GM12872 (cell line): ENCODE data around the gene NHS.

ENCODE experiments used
- TF ChIP-seq, protein P1 (sequence below): IDR thresholded peaks from 3 replicates; pipeline ENCODE4 v1.5.1; 2011; ENCODE audit warnings: low read depth, mild to moderate bottlenecking, low read length, moderate library complexity; ENCODE audit not compliant: insufficient read depth

Gene NHS

GRCh38 chrX:17519358-17519757 is 144.4 kb downstream of the NHS start:
- TF ChIP-seq, protein P1, sequence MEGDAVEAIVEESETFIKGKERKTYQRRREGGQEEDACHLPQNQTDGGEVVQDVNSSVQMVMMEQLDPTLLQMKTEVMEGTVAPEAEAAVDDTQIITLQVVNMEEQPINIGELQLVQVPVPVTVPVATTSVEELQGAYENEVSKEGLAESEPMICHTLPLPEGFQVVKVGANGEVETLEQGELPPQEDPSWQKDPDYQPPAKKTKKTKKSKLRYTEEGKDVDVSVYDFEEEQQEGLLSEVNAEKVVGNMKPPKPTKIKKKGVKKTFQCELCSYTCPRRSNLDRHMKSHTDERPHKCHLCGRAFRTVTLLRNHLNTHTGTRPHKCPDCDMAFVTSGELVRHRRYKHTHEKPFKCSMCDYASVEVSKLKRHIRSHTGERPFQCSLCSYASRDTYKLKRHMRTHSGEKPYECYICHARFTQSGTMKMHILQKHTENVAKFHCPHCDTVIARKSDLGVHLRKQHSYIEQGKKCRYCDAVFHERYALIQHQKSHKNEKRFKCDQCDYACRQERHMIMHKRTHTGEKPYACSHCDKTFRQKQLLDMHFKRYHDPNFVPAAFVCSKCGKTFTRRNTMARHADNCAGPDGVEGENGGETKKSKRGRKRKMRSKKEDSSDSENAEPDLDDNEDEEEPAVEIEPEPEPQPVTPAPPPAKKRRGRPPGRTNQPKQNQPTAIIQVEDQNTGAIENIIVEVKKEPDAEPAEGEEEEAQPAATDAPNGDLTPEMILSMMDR = no peak

GRCh38 chrX:17520016-17520615 is 145.1 kb downstream of the NHS start:
- TF ChIP-seq, protein P1 = no peak

DNA sequence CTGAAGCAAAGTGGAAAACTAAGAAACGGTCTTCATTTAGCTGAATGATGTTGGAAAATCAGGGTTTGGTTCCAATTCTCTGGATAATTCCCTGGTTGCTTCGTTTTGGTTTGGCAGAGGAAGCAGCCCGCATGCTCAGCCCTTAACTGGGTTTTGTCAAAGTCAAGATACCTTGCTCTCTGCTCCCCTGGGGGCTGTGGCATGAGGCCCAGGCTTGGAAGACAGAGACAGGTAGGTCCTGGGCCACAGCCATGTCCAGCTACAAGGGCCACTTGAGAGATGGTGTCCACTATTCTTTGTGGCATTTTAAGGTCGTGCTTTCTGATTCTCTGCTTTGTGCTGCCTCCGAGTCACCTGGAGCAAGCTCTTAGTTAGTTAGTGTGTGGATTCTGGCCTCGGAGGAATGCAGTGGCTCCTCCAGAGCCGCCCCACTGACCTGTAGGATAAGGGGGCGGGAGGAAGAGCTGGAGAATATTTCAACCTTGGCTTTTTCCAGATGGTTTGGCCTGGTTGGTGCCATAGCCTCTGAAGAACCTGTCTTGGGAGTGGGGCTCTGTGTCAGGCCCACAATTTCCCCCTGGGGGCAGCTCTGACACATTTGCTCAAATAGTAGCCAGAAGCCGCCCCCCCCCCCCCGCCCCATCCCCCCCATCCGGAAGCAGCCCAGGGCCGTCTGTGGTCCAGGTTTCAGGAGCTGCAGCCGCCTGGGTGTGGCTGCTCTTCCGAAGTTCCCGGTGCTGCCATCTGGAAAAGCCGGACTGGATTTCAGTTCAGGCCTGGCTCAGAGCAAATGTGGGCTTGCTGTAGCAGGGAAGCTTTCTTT is 147.1 kb downstream of the NHS start:
- TF ChIP-seq, protein P1 = no peak

GRCh38 chrX:17525266-17525665 is 150.3 kb downstream of the NHS start:
- TF ChIP-seq, protein P1 = no peak

DNA sequence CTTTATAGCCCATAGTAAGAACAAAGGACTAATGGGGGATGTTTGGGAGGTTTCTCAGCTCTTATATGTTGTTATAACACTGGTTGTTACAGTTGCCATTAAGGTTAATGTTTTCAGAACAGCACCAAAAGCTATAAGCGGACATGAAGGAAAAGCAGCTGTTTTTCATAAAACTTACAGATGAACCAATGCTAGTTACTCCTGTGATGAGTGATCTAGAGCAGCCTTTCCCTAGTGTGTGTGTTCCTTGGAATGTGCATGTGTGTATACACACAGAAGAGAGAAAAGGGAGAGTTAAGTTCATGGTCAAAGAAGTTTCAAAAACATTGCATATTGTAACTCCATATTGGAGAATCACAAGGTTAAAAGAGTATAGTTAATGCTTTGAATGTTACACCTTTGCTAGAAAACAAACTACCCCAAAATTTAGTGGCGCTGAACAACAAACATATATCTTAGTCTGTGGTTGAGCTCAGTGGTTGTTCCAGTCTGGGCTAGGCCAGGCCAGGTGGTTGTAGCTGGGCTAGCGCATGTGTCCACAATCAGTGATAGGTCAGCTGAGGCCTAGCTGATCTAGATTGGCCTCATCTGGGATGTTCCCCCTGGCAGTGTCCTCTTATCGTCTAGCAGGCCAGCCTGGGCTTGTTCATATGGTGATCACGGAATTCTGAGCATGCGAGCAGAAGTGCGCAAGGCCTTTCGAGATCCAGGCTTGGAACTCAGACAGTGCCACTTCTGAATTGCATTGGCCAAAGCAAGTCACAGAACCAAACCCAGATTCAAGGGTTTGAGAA is 151.0 kb downstream of the NHS start:
- TF ChIP-seq, protein P1 = no peak

DNA sequence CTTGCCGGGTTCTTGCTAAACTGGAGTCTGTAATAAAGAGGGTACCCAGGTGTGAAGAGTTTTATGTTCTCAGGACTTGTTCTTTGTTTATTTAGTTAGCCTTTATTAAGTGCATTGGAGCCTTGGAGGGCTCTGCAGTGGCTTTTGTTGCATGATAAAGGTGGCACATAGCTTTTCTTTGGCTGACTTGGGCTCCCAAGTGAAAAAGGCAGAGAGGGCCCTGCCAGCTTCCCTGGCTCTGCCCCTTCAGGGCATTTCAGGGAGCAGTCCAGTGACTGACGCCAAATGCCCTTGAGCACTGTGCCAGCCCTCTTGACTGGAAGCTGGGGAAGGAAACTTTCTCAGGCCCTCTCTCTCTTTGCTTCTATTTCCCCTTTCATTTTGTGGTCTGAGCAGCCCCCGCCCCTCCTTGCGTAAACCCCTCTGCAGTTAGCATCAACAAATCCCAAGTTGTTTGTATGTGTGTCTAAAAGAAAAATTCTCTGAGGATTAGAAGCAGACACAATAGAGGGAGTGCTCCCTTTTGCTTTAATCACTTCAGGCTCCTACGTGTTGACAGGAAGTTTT is 152.2 kb downstream of the NHS start:
- TF ChIP-seq, protein P1 = no peak

- TF ChIP-seq, protein P1 = no peak
Measured at GRCh38 chrX:17527922-17528321, 152.9 kb downstream of the NHS start.
